HG02571 (cell line): ENCODE data around the gene BMP5.

ENCODE experiments used
- ATAC-seq: cut with Tn5 transposase; IDR thresholded peaks from one replicate; pipeline ENCODE4 v1.9.1; 2021; ENCODE audit warnings: mild to moderate bottlenecking, moderate library complexity; ENCODE audit not compliant: unreplicated experiment

The BMP5 gene

GRCh38 chr6:55874316-55874715 lies 1.1 kb downstream of the BMP5 start:
- no peak for ATAC-seq

- no peak for ATAC-seq
Observed at GRCh38 chr6:55872866-55873265, 2.5 kb downstream of the BMP5 start.

DNA sequence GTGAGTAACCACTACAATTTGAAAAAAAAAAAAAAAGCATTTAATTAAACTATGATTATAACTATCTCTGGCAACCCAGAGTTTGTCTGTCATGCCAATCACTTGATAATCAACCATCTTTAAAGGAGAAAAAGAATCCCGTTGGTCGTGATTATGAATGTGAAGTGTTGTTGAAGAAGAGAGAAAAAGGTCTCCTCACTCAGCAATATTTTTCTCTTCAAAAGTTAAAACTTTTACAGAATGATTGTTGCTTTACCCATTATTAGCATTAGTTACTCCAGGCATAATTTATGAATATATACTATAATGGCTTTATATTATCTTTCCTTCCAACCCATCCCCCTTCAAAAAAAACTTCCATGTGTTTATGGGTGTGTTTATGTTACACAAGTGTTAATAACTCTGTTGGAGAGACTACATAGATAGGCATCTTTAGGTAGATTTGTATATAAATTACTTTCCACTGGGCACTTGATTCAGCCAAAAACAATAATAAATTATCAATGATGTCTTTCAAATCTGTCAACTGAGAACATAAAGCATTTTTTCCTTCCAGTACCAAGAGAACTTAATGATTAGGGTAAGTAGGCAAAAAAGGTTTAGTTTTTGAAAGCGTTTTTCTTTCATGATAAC lies 5.1 kb downstream of the BMP5 start:
- ATAC-seq, result no peak

GRCh38 chr6:55869674-55870073 lies 5.7 kb downstream of the BMP5 start:
- no peak for ATAC-seq

- ATAC-seq, result peak; percentile 95
Observed at GRCh38 chr6:55868771-55869479, 6.5 kb downstream of the BMP5 start.

- no peak for ATAC-seq
Observed at GRCh38 chr6:55868176-55868575, 7.2 kb downstream of the BMP5 start.

GRCh38 chr6:55866128-55866527 lies 9.3 kb downstream of the BMP5 start:
- ATAC-seq, result no peak

GRCh38 chr6:55853008-55854001 lies 22.1 kb downstream of the BMP5 start:
- ATAC-seq, result no peak

- no peak for ATAC-seq
Observed at GRCh38 chr6:55841341-55841740, 34.0 kb downstream of the BMP5 start.

- ATAC-seq, result no peak
Observed at GRCh38 chr6:55839080-55839479, 36.3 kb downstream of the BMP5 start.

DNA sequence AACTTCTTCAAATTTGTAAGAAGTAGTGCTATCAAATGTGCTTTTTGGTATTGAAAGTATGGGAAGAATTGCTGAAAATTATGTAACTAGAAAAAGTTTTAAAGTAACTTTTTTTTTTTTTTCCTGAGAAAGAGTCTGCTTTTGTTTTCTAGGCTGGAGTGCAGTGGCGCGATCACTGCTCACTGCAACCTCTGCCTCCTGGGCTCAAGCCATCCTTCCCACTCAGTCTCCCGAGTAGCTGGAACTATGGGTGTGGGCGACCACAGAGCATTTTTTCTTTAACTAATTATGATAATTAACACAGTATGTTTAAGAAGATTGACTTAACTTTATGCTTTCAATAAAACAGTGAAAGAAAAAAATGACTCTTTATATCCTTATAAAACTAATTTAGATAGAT lies 38.4 kb downstream of the BMP5 start:
- no peak for ATAC-seq

DNA sequence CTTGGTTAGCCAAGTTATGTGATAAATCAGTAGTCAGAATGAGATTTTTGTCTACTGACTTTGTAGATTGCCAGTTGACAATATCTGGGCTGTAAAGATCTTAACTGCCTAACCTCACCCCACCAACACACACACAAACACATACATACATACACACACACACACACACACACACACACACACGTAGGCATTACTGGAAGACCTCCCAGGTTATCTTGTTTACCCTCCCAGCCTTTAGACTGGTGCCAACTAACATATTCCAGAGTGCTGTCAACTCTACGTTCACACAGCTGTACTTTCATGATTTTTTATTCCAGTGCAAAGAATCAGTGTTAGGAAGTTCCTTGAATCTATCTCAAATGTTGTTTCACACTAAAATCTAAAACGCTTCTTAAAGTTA lies 38.9 kb downstream of the BMP5 start:
- ATAC-seq, result no peak

- ATAC-seq, result no peak
Observed at GRCh38 chr6:55835220-55835619, 40.2 kb downstream of the BMP5 start.

- peak; percentile 56 for ATAC-seq
Observed at GRCh38 chr6:55833284-55833683, 42.1 kb downstream of the BMP5 start.

DNA sequence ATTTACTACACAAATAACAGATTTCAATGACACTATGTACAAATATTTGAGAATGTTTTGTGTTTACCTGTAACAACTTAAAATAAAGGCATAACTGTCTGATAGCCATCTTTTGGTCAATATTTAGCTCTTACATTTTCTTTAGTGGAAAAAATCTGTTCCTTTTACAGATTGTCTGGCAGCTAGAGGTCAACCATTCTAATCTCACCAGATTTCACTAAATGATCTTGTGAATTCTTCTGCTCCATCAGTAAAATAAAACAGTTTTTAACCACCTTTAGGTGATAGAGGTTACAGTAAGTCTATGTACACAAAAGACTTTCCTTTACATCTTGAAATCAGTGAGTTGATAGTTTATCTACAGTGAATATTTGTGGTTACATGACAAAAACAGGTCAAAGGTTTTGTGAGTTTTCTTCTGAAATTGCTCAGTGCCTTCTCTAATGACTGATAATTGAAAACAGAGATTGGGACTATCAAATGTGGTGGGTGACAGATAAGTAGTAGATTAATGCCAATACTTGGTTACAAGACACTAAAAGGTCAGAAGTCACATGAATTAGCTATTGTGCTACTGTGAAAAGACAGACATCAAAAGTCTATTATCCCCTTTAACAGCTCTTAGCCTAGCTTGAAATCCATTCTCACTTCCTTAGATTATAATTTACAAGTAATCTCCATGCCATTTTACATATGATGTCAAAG lies 47.4 kb downstream of the BMP5 start:
- no peak for ATAC-seq

GRCh38 chr6:55826941-55827340 lies 48.4 kb downstream of the BMP5 start:
- no peak for ATAC-seq

DNA sequence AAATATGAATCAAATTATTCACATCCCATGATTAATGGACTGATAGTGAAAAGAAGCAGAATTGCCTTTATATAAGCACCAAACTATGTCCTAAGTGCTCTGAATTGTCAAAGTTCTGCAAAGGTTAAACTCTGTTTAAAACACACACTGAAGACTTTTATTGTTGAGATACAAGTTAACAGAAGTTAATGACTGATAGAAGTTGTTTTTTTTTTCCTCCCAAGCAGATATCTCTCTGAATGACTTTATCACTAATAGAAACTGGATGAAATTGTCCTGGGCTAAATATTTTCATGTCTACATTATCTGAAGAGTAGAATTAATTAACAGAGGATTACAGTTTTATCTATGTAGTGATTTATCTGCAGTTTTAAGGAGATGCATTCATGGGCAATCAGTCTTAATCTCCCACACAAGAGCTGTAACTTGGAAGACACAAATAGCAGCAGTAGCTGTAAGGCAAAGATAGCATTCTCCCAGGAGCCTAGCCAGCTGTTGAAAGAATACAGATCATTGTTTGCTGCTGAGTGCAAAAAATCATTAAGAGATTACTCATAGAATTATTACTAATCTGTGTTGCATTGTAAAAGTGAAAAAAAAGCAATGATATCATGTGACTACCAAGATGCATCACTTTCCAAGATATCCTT lies 49.9 kb downstream of the BMP5 start:
- ATAC-seq, result no peak

- ATAC-seq, result no peak
Observed at GRCh38 chr6:55822815-55823214, 52.6 kb downstream of the BMP5 start.

GRCh38 chr6:55822005-55822404 lies 53.4 kb downstream of the BMP5 start:
- no peak for ATAC-seq

GRCh38 chr6:55820696-55821095 lies 54.7 kb downstream of the BMP5 start:
- no peak for ATAC-seq
